Measurements from ENCODE around the gene KATNIP. TPM values are rescaled to one million over a fixed set of nuclear protein-coding genes. Genes with fewer than 3 reads are reported as not detected.

Gene KATNIP
- total RNA-seq, 4 donors from 2014 or later: 41.3 to 82.8 (median 70.9) TPM

GRCh38 chr16:27571433-27572326 is 21.7 kb downstream of the KATNIP start:
- intact Hi-C loops (cut with DNase I): no loop called here
- peak overlapping the region; percentile 44 to 83 (median 76) for H3K27ac ChIP-seq

GRCh38 chr16:27572711-27573110 is 22.8 kb downstream of the KATNIP start:
- Histone ChIP-seq H3K27ac (peak overlapping the region; percentile 14 to 83 (median 76)), H3K4me3 (replicated peaks in 1 of 3) (no peak overlapping the region), H3K9me3 (no peaks in the 10 kb centered on the region), H3K36me3 (no peaks in the 10 kb centered on the region), H3K27me3 (no peaks in the 10 kb centered on the region), H3K4me1 (peaks cover 21 to 44% of the 10 kb centered on the region in 2 donors)
- TF ChIP-seq POLR2A (IDR thresholded peaks at IDR 0.05) (no peak), CTCF (IDR thresholded peaks at IDR 0.05) (no peak)
- 72 to 82% methylated on average over 6 of the region's 6 CpGs for WGBS, 2 donors
- intact Hi-C loops (cut with DNase I): no loop called here
- no peak for DNase-seq

More at GRCh38 chr16:27571433-27572326, 21.7 kb downstream of the KATNIP start:
- peaks cover 21 to 35% of the 10 kb centered on the region in 2 donors for H3K4me1 ChIP-seq
- no peaks in the 10 kb centered on the region for H3K27me3 ChIP-seq
- H3K9me3 ChIP-seq: no peaks in the 10 kb centered on the region
- 80 to 84% methylated on average over 8 of the region's 8 CpGs for WGBS, 2 donors
- peak; percentile 50 to 65 for DNase-seq
- H3K4me3 ChIP-seq (replicated peaks in 1 of 3): no peak overlapping the region
- no peaks in the 10 kb centered on the region for H3K36me3 ChIP-seq
- TF ChIP-seq CTCF (IDR thresholded peaks at IDR 0.05) (no peak), POLR2A (IDR thresholded peaks at IDR 0.05) (no peak)

- TF ChIP-seq POLR2A (IDR thresholded peaks at IDR 0.05): no peak
- no peak for TF ChIP-seq CTCF (IDR thresholded peaks at IDR 0.05)
- no peaks in the 10 kb centered on the region for H3K27me3 ChIP-seq
- peak overlapping the region in 1 of 3 donors; percentile 61 for H3K27ac ChIP-seq
- peaks cover 32 to 51% of the 10 kb centered on the region in 2 donors for H3K4me1 ChIP-seq
- no peaks in the 10 kb centered on the region for H3K9me3 ChIP-seq
- H3K4me3 ChIP-seq (replicated peaks in 1 of 3): no peak overlapping the region
- WGBS, 2 donors: 76 to 87% methylated on average over 5 of the region's 5 CpGs
- no peaks in the 10 kb centered on the region for H3K36me3 ChIP-seq
- intact Hi-C loops (cut with DNase I): no loop called here
- DNase-seq: no peak
Observed at GRCh38 chr16:27576729-27577128, 26.8 kb downstream of the KATNIP start.

GRCh38 chr16:27579087-27579980 is 29.4 kb downstream of the KATNIP start:
- intact Hi-C loops (cut with DNase I): no loop called here
- no peaks in the 10 kb centered on the region for H3K27me3 ChIP-seq
- TF ChIP-seq POLR2A (IDR thresholded peaks at IDR 0.05) (no peak), CTCF (IDR thresholded peaks at IDR 0.05) (no peak)
- peak overlapping the region; percentile 61 to 72 (median 63) for H3K27ac ChIP-seq
- 46 to 52% methylated on average over 4 of the region's 4 CpGs for WGBS, 2 donors
- DNase-seq: peak; percentile 54 to 72
- H3K4me1 ChIP-seq: peaks cover 39 to 53% of the 10 kb centered on the region in 2 donors
- H3K36me3 ChIP-seq: no peaks in the 10 kb centered on the region
- H3K4me3 ChIP-seq (replicated peaks in 1 of 3): no peak overlapping the region
- H3K9me3 ChIP-seq: no peaks in the 10 kb centered on the region

All from thyroid gland (tissue), 4 donors.